ENCODE results near the gene NAP1L4.

The NAP1L4 gene

DNA sequence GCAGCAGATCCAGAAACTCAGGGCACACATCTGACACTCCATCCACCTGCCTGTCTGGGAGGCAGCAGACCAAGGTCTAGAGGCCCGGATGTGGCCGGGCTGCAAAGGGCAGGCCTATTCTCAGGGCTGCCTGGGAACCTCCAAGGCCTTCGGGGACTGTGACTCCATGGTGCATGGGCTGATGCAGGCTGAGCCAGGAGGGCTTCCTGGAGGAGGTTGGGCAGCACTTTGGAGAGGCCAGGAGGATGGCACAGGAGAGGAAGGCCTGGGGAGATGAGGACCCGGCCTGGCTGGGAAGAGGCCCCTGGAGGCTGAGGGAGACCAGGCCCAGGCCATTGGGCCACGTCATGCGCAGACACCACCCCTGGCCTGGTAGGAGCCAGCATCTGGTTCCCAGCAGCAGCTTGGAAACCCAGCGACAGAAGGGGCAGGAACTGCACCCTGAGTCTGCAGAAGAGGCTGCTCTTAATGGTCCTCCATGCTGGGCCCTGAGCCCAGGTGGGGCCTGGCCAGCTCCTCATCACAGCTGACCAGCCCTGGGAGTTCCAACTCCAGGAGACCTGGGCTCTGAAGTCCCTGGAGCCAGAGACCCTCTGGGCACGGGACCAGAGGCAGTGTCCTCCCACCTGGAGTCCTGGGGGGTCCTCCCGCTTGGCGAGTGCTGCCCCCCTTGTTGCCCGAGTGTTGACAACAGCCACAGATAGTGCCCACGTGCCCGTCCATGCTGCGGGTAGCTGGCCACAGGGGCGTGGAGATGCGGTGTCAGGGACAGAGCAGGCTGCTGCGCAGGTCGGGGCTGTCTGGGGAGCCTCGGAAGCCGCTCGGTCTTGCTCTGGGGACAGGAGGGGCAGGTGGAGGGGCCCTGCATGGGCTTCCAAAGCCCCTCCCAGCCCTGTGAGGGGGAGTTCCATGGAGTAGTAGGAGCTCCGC, 68.4 kb downstream of the NAP1L4 start:
- no peak for DNase-seq (ENCODE audit: low read depth in 2 of 2)

DNA sequence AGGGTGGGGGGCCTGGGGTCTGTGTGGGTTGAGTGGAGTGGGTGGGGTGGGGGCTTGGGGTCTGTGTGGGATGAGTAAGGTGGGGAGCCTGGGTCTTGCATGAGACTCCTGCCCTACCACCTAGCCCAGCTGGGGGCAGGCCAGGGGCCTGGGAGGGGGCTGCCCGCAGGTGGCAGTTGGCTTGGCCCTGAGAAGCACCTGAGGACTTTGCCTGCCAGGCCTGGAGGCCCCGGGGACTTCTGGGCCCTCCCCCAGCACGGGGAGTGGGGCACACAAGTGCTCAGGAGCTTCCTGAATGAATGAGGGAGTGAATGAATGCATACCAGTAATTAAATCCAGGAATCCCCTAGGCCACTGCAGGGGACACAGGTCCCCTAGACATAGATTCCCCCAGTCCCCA, 69.5 kb downstream of the NAP1L4 start:
- no peak for DNase-seq (ENCODE audit: low read depth in 2 of 2)

DNA sequence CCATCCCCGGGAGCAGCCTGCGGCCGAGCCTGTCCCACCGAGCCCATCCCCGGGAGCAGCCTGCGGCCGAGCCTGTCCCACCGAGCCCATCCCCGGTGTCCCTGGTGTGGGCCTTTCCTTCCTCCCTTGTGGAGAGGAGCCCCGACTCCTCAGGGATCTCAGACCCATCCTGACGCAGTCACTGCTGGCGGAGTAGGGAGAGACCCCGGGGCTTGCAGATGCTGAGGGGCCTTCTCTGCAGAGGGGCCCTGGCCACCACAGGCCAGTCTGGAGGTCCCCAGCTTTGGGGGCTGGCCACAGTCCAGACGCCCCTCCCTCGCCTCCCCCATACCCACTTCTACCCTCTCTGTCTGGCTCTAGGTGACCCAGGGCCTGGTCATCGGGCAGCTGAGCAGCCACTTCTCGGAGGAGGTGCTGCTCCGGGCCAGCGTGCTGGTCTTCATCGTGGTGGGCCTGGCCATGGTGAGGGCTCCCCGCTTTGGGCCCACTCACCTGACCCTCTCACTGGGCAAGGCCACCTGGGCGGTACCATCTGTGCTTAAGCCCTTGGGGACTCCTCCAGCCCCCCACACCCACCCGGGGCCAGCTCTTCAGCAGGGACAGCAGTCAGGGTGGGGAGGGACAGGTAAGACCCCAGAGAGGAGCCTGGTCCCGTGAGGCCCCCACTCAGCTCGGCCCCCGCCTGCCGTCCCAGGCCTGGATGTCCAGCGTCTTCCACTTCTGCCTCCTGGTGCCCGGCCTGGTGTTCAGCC, 70.2 kb downstream of the NAP1L4 start:
- DNase-seq (ENCODE audit: low read depth in 2 of 2): no peak

DNA sequence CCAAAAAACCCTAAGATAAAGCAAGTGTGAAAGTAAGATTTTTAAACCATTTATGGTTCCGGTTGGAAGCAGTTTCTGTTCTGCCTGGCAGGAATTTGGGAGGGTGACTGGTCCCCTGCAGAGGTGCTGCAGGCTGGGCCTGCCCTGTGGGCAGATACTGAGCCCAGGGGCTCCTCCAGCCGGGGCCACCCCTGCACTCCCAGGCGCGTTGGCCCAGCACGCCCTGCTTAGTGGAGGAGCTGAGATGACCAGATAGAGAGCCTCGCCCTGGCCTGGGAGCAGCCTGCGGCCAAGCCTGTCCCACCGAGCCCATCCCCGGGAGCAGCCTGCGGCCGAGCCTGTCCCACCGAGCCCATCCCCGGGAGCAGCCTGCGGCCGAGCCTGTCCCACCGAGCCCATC, 70.9 kb downstream of the NAP1L4 start:
- DNase-seq (ENCODE audit: low read depth in 2 of 2): no peak

DNA sequence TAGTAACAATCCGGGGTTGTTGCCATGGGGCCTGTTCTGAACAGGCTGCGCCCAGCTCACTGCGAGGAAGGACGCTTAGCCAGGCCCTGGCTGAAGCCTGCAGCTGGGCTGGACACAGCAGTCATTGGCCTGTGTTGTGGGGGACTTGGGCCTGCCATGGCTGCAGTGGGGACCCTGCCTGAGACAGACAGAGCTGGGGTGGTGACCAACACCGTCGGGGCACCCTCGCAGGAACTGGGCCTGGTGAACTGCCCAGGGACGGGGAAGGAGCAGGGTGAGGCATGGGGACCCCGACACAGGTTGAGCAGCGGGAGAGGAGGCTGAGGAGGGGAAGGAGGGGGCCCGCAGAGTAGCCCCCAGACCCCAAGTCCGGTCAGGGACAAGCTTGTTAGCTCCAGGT, 71.8 kb downstream of the NAP1L4 start:
- no peak for DNase-seq (ENCODE audit: low read depth in 2 of 2)

DNA sequence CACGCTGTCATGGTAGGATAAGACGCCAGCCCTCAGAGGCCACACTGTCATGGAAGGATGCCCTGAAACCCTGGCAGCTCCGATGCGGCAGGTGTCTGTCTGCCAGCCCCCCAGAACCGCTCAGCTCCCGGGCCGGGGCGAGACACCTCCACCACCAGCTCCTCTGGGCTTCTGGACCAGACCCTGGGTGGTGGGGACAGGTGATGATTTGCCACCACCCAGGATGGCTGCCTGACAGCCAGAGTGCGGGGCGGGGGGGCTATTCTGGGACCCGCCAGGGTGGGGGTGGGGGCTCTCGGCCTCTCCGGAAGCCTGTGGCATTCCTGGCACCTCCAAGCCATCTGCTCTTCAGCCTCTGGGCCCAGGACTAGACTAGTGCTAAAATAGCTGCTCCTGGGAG, 72.3 kb downstream of the NAP1L4 start:
- no peak for DNase-seq (ENCODE audit: low read depth in 2 of 2)

DNA sequence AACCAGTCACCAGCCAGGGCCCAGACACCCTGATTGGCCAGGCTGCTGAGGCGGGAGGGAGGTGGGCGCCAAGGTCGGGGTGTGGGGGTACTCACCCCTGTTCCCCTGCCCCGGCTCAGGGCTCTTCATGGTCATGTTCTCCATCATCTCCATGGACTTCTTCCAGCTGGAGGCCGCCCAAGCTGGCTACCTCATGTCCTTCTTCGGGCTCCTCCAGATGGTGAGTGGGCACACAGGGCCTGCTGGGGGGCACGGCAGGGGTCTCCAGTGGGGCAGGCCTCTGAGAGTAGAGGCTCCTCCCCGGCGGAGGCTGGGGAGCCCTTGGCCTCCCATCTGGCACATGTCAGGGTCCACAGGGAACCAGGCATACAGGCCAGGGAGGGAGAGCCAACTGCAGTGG, 72.9 kb downstream of the NAP1L4 start:
- no peak for DNase-seq (ENCODE audit: low read depth in 2 of 2)

DNA sequence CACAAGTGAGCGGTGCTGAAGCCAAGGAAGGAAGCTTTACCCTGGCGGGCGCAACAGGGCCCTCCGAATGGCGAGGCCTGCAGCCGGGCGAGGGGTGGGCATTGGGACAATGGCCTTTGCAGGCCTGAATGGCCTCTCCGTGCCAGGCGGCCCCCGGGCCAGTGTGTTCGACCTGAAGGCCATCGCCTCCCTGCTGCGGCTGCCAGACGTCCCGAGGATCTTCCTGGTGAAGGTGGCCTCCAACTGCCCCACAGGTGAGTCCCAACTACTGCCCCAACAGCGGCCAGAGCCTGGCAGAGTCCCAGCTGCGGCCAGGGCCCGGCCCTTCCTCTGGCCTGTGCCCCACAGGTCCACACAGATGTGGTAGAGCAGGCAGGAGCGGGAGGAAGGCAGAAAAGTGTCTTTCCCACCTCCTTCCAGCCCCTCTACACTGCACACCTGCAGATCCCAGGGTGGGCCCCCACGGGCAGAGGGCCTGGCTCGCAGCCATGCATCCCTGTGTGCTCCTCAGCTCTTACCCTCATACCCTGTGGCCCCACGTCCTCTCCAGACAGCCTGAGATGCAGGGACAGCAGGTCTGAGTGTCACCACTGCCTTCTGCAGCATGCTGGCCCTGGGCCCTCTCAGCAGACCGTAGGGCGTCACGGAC, 74.2 kb downstream of the NAP1L4 start:
- DNase-seq (ENCODE audit: low read depth in 2 of 2): no peak

DNA sequence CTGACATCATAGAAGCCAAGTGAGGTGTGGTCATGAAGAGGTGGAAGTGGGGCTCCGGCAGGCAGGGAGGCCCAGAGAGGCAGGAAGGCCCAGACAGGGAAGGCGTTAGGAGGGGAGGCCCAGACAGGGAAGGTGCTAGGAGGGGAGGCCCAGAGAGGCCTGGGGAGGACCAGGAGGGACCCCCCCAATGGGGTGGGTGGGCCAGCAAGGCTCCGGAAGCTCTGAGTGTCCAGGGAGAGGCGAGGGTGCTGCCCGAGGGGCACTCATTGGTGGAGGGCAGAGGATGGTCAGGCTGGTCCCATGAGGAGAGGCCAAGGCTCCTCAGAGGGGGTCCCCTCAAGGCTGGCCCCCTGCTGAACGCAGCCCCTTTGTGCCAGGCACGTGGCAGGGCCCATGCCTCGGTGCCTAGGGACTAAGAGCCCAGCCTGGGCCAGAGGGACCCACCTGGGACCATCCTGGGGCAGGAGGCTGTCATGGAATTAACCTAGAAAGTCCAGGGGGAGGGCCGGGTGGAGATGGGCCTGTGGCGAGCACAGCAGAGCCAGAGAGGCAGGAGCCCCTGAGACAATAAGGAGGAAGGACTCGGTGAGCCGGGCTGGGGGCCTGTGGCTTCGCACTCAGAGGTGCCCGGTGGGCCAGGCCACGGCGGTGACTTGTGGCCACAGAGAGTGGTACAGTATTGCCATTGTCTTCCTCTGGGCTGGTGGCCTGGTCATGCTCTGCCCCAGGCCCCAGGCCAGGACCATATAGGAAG, 75.1 kb downstream of the NAP1L4 start:
- no peak for DNase-seq (ENCODE audit: low read depth in 2 of 2)

DNA sequence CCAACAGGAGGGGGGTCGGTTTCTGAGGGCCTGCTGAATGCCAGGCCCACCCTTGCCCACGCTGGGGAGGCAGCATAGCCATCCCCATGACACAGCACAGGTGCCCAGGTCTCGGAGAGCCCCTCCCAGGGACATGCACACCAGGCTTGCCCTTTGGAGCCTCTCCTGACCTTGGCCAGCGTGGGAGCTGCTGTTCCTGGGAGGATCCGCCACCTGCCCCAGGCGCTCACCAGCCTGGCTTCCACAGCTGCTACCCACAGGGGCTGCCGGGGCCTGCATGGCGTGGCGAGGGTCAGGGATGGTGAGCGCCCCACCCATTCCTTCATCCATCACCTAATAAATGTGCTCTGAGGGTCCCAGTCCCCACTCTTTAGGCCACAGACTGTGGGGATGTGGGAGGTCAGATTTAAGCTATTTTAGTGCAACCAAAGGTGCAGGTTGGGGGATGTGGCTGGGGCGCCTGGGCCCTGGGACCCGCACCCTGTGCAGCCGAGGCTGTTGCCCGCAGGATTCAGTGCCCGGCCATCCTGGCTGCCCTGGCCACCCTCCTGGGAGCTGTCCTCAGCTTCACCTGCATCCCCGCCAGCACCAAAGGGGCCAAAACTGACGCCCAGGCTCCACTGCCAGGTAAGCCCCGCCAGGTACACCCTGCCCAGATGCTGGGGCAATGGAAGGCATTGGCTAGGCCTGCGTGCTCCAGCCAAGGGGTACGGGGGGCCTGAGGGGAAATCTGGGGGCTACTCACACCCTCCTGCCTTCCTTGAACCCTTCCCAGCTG, 75.8 kb downstream of the NAP1L4 start:
- DNase-seq (ENCODE audit: low read depth in 2 of 2): no peak

DNA sequence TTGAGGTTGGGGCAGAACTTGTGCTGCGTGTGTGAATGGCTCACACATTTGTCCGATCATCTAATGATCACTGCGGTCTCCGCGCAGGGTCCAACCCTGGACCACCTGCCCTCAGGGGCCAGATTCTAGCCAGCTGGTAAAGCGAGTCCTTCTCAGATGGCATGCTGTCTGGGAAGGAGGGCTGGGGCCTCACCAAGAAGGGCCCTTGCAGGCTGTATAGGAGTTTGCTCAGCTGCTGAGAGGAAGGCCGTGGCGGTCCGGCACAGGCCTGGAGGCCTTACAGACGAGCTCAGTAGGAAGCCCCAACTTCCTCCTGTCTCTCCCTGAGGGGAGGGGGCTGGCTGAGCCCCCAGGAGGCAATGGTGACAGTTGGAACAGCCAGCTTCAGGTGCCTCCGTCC, 76.7 kb downstream of the NAP1L4 start:
- DNase-seq (ENCODE audit: low read depth in 2 of 2): no peak

DNA sequence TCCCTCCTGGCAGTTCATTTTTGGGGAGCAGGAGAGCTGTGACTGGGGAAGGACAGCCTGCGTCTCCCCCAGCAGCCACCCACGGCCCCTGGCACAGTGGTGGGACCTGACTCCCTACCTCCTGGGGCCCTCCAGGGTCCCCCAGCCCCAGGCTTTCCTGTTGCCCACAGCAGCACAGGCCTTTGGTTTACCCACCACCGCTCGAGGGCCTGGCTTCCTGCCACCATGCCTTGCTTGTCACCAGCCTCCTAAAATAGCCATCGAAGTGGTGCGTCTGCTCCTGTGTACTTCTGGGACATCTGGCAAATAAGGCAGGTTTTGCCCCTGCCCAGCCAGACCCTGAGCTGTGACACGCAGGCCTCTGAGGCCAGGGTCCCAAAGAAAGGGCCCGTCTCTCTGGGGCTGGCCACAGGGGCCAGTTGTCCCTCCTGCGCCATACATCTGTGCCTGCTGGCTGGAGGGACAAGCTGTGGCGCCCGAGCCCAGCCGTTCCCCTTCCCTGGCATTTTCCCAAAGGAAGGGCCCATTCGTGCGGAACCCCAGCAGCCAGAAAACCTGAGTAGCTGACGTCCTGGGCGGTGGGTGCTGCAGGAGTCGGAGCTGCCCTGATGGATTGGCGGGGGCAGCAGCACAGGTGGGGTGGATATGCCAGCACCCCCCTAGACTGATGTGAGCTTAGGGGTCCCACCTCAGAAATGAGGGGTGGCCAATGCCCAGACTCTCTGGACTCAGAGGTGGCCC, 77.5 kb downstream of the NAP1L4 start:
- no peak for DNase-seq (ENCODE audit: low read depth in 2 of 2)

DNA sequence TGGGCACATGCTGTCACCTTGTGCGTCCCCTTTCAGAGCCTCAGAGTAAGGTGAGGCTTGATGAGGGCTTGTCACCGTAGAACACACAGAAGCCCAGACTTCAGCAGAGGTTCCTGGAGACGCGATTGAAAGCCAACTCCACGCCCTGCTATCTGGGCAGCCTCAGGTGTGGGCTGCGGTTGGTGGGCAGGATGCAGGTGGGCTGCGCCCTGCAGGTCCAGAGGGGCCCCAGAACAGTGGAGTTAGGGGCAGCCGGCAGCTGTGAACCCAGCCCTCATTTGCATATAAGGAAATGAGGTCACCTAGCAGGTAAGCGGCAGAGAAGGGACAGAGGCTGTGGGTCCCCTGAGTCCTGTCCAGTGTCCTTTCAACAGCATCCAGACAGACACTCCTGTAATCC, 78.4 kb downstream of the NAP1L4 start:
- no peak for DNase-seq (ENCODE audit: low read depth in 2 of 2)

DNA sequence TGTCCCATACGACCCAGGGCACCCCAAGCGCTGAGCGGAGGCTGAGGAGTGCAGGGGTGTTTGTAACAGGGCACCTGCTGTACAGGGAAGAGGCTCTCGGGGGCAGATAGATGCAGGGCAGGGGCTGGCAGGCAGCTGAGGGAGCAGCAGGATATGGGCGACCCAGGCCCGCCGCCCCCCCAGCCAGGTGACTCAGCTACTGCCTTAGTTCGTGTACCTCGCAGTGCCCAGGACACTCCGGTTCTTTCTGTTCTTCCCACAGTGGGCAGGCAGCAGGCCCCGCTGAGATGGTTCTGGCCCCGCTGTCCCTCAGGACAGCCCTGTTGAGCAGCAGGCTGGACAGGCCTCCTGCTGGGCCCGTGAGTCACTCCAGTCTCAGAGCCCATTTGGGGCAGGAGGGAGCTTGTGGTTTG, 79.1 kb downstream of the NAP1L4 start:
- no peak for DNase-seq (ENCODE audit: low read depth in 2 of 2)

DNA sequence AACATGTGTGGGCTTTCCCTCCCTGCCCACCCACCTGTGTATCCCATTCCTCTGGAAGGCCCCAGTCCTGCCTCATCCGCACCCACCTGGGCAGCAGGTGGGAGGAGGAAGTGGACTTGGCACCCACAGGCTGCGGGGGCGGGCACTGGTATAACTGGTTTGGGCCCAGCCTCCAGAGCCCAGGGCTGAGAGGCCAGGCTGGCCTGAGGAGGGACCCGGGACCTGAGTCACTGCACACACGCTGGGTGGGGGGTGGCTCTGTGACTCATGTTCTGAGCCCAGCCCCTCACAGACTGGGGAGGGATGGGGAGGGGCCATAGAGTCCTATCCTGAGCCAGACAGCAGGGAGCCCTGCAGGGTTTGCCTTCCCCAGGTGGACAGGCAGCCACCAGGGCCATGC, 79.6 kb downstream of the NAP1L4 start:
- no peak for DNase-seq (ENCODE audit: low read depth in 2 of 2)

DNA sequence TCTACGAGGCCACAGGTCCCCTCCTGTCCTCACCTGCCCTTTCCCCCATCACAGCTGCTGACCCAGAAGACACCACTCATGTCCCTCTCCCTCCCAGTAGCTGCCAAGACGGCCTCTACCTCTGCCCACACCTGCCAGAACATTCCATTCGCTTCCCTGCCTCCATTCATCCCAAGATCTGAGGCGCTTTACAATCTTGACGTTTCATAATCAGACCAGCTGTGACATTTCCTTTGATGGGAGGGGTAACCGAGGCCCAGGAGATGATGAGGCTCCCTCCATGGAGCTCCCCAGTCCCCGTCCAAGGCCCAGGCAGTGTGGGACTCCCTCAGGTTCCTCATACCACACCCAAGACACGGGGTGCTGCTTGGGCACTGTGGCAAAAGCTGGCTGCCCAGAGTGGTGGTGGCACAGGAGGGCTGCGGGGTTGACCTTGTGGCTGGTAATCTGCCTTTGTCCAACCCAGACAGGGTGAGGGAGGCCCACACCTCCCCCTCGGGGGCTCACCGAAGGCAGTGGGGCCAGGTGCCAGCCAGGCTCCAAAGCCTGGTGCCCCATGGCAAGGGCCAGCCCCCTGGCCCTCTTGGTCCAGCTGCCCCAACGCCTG, 80.2 kb downstream of the NAP1L4 start:
- no peak for DNase-seq (ENCODE audit: low read depth in 2 of 2)

DNA sequence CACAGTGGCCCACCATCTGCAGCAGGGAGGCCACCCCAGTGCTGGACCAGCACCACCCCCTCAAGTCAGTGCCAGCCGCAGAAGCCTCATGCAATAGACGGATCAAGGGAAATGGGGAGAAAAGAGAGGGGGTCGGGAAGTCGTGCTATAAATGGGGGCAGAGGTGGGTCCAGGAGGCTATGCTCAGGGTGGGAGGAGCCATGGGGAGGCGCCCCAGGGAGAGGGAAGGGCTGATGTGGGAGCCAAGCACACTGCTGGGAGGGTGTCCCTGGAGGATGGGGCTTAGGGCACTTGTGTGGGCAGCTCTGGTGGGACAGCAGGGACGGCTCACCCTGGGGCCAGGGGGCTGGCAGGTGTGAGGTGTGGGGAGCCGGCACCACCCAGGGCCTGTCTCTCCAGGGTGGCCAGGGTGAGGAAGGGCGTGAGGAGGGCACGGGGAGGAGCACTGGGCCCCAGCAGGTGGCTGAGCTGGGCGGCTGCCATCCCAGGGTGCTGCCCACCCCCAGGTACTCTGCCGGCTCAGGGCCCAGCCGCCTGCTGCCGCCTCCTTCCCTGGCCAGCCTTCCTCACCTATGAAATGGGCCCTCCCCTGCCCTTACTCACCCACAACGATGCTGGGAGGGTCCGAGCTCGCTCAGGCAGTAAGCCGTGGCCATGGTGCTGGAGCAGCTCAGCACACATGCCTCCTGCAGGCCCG, 80.9 kb downstream of the NAP1L4 start:
- no peak for DNase-seq (ENCODE audit: low read depth in 2 of 2)

DNA sequence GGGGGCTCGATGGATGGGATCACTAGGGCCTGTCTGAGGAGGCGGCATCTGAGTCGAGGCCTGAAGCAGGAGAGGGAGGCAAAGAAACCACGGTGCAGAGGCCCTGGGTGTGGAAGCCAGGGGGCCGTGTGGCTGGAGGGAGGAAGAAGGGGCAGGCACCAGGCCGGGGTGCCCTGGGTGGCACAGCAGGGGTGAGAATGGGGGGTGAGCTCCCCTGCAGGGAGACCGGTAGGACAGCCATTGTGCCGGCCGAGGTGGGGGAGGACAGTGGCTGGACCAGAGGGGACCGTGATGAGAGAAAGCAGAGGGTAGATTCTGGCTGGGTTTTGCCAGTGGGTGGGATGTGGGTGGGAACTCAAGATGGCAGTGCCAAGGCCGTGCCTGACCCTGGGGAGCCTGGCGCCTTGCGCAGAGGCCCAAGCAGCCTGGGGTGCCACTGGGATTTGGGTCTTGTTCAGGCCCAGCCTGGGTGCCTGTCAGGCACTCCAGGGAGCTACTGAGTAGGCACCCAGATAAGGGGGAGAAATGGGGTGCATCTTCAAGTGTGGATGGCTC, 81.7 kb downstream of the NAP1L4 start:
- no peak for DNase-seq (ENCODE audit: low read depth in 2 of 2)
